Hepatocyte (in vitro differentiated cells): ENCODE results near the gene RNF208.

Experiments used
- EZH2 ChIP-seq: fragments of 200-600 bp; sonication (generic); IDR thresholded peaks from 2 replicates; pipeline ENCODE4 v1.6.1; 2016; ENCODE audit warnings: antibody characterized with exemption, mild to moderate bottlenecking, borderline replicate concordance
- EZH2phosphoT487 ChIP-seq: fragments of 200-600 bp; sonication (generic); IDR thresholded peaks from one replicate; pipeline ENCODE4 v1.6.1; 2018; ENCODE audit warnings: antibody characterized with exemption, mild to moderate bottlenecking, low read depth, moderate library complexity; ENCODE audit not compliant: unreplicated experiment, severe bottlenecking
- TF ChIP-seq, protein P1 (sequence below): fragments of 200-600 bp; sonication (generic); IDR thresholded peaks from 2 replicates; pipeline ENCODE4 v1.5.1; 2016; ENCODE audit warnings: antibody characterized with exemption, mild to moderate bottlenecking; ENCODE audit not compliant: poor library complexity

DNA sequence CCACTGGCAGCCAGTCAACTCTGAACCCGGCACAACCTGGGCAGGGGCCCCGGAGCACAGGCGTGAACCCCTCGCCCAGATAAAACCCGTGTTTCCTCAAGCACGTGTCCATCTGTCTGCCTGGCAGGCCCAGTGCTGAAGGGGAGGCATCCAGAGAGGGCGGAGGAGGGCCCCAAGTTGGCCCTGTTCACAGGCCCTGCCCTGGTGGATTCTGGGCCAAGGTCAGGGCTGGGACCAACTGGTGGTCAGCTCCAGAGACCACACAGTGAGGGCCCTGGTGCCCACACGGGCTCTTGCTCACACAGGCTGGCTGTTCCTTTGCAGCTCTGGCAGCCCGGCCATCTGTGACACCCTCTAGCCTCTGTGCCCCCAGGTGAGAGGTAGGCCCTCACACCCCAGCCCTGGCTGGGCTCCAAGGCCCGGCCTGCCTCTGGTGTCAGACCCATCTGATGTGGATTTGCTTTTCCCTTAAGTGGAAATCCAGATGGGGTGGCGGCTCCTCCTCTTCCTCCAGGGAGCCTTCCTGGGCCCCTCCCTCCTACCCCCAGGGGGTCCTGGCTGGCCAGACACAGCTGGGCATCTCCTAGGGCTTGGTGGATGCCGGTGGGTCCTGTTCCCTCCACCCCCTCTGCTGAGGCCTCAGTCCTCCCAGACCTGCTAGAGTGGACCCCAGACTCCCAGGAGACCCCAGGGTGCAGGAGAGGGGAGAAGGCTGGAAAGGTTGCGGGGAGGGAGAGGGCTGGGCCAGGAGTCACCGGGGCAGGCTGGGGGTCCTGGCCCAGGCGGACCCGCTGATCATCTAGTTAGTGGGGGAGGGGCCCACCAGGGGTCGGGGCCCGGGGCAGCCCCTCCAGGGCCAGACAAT lies 28.5 kb upstream of the RNF208 start:
- TF ChIP-seq, protein P1, sequence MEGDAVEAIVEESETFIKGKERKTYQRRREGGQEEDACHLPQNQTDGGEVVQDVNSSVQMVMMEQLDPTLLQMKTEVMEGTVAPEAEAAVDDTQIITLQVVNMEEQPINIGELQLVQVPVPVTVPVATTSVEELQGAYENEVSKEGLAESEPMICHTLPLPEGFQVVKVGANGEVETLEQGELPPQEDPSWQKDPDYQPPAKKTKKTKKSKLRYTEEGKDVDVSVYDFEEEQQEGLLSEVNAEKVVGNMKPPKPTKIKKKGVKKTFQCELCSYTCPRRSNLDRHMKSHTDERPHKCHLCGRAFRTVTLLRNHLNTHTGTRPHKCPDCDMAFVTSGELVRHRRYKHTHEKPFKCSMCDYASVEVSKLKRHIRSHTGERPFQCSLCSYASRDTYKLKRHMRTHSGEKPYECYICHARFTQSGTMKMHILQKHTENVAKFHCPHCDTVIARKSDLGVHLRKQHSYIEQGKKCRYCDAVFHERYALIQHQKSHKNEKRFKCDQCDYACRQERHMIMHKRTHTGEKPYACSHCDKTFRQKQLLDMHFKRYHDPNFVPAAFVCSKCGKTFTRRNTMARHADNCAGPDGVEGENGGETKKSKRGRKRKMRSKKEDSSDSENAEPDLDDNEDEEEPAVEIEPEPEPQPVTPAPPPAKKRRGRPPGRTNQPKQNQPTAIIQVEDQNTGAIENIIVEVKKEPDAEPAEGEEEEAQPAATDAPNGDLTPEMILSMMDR = no peak
- no peak for TF ChIP-seq EZH2
- TF ChIP-seq EZH2phosphoT487 = no peak
